ENCODE data around the gene TERB1. TPM values are rescaled to one million over a fixed set of nuclear protein-coding genes. Genes with fewer than 3 reads are reported as not detected.

Gene TERB1
- total and polyA plus RNA-seq, 2 experiments from 2014 or later = 0.07 TPM; not detected in 1

DNA sequence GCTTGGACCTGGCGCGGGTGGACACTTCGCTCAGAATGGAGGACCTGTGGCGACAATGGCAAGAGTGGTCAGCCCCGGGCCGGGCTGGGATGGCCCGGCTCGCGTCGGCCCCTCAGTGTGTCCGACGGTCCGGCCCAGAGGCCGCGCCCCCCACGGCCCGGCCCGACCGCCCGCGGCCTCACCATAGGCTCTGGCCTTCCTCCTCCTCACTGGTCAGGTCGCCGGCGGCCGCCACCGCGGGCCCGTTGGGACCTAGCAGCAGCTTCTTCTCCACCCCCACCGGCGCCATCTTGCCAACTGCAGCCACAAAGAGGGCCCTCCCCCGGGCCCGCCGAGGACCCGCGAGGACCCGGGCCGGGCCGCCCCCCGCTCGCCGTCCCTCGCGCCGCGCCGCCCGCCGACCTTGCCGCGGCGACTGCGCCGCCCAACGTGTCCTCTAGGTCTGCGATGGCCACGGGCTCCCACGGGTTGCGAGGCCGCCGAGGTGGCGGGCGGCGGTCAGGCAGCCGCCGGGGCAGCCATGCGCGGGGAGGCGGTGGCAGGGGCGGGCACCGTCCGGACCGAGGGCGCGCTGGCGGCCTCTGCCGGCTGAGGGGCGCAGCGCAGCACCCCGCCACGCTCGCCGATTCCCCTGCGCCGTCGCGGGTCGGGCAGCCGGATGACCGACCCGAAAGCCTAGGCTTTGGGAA, 49.9 kb downstream of the TERB1 start, which contains the start of gene DYNC1LI2:
TSS of gene DYNC1LI2 (minus strand) at position 307 of the 689 bp plus-strand sequence. CDS start at position 289, 18 bp downstream.
- no peaks in the 10 kb centered on the region for H3K9me2 ChIP-seq (replicated peaks; ENCODE audit: insufficient read depth)
- H4K20me1 ChIP-seq (ENCODE audit: insufficient read depth, poor library complexity, severe bottlenecking) = peaks cover 37% of the 10 kb centered on the region
- H2AFZ ChIP-seq = peak within 1 kb of the TSS; percentile 99
- H3K4me3 ChIP-seq = peak within 1 kb of the TSS; percentile 100
- TF ChIP-seq EZH2 (IDR thresholded peaks at IDR 0.05; ENCODE audit: borderline replicate concordance) = no peak
- TF ChIP-seq, protein P1, sequence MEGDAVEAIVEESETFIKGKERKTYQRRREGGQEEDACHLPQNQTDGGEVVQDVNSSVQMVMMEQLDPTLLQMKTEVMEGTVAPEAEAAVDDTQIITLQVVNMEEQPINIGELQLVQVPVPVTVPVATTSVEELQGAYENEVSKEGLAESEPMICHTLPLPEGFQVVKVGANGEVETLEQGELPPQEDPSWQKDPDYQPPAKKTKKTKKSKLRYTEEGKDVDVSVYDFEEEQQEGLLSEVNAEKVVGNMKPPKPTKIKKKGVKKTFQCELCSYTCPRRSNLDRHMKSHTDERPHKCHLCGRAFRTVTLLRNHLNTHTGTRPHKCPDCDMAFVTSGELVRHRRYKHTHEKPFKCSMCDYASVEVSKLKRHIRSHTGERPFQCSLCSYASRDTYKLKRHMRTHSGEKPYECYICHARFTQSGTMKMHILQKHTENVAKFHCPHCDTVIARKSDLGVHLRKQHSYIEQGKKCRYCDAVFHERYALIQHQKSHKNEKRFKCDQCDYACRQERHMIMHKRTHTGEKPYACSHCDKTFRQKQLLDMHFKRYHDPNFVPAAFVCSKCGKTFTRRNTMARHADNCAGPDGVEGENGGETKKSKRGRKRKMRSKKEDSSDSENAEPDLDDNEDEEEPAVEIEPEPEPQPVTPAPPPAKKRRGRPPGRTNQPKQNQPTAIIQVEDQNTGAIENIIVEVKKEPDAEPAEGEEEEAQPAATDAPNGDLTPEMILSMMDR (IDR thresholded peaks at IDR 0.05; ENCODE audit: poor library complexity) = peak; percentile 60
- no peak for TF ChIP-seq EZH2phosphoT487 (IDR thresholded peaks at IDR 0.05; ENCODE audit: low read depth, severe bottlenecking, unreplicated experiment)
- peak; percentile 90 for DNase-seq (ENCODE audit: low spot score)
- H3K4me1 ChIP-seq (ENCODE audit: insufficient read depth) = peaks cover 13% of the 10 kb centered on the region
- H3K36me3 ChIP-seq (replicated peaks; ENCODE audit: insufficient read depth, low read depth) = no peaks in the 10 kb centered on the region
- peak within 1 kb of the TSS; percentile 96 for H3K27ac ChIP-seq
- H3K27me3 ChIP-seq = no peaks in the 10 kb centered on the region
- peaks cover 53% of the 10 kb centered on the region for H3K79me2 ChIP-seq
- peak within 1 kb of the TSS; percentile 87 for H3K4me2 ChIP-seq
- under 1% methylated on average over 77 of the region's 90 CpGs for WGBS (ENCODE audit: low lambda C conversion rate, missing lambda C conversion rate)
- no peaks in the 10 kb centered on the region for H3K9me3 ChIP-seq (ENCODE audit: low read depth)

DNA sequence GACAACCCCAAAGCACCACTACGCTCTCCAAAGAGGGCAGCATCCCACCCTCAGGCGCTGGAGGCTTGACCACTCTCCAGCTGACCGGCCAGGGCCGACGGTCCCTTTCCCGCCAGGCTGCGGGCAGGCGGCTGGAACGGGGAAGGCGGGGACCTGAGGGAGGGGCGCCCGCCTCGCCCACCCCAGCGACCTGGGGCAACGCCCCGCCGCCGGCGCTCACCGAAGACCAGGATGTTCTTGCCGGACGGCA, 50.4 kb downstream of the TERB1 start:
- Histone ChIP-seq H3K4me1 (ENCODE audit: insufficient read depth) (peaks cover 13% of the 10 kb centered on the region), H3K36me3 (replicated peaks; ENCODE audit: insufficient read depth, low read depth) (no peaks in the 10 kb centered on the region), H3K4me3 (peak overlapping the region; percentile 100), H3K4me2 (peak overlapping the region; percentile 87), H3K27me3 (no peaks in the 10 kb centered on the region), H3K27ac (peak overlapping the region; percentile 96), H3K79me2 (peaks cover 58% of the 10 kb centered on the region), H4K20me1 (ENCODE audit: insufficient read depth, poor library complexity, severe bottlenecking) (peaks cover 40% of the 10 kb centered on the region), H3K9me2 (replicated peaks; ENCODE audit: insufficient read depth) (no peaks in the 10 kb centered on the region), H3K9me3 (ENCODE audit: low read depth) (no peaks in the 10 kb centered on the region), H2AFZ (peak overlapping the region; percentile 99)
- peak; percentile 53 for DNase-seq (ENCODE audit: low spot score)
- 0% methylated on average over 8 of the region's 22 CpGs for WGBS (ENCODE audit: low lambda C conversion rate, missing lambda C conversion rate)
- no peak for TF ChIP-seq EZH2 (IDR thresholded peaks at IDR 0.05; ENCODE audit: borderline replicate concordance)
- TF ChIP-seq EZH2phosphoT487 (IDR thresholded peaks at IDR 0.05; ENCODE audit: low read depth, severe bottlenecking, unreplicated experiment) = no peak
- TF ChIP-seq, protein P1 (IDR thresholded peaks at IDR 0.05; ENCODE audit: poor library complexity) = no peak

DNA sequence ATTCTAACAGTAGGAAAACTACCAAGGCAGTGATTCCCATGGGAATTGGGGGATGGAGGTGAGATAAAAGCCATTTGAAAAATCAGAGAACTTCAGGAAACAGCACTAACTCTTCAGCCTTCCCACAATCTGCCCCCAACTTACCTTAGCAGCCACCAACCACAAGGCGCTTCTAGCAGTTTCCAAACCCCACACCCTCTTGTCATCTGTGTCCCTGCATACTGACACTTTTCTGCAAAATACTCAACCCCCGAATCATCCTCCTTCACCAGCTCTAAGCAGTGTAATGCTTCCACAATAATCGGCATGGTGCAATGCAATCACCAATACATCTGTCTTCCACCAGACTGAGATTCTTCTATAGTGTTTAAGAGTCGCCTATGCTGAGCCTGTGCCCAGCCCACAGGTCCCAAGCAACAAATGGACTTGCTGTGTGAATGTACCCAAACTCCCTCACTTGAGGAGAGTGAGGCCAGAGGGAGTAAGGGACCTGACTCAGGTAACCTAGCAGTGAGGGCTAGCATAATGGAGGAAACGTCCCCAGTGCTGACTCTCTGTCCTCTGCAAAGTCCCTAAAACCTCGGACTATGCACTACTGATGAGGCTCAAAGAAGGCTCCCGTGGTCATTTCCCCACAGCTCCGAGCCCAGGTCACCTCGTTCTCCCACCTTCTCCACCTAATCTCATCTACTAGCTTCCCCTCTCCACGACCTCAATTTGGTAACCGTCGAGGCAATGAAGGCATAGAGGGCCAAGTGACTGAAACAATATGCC, 50.9 kb downstream of the TERB1 start:
- 22% methylated on average over 12 of the region's 12 CpGs for WGBS (ENCODE audit: low lambda C conversion rate, missing lambda C conversion rate)
- TF ChIP-seq EZH2phosphoT487 (IDR thresholded peaks at IDR 0.05; ENCODE audit: low read depth, severe bottlenecking, unreplicated experiment) (no peak), EZH2 (IDR thresholded peaks at IDR 0.05; ENCODE audit: borderline replicate concordance) (no peak)
- TF ChIP-seq, protein P1 (IDR thresholded peaks at IDR 0.05; ENCODE audit: poor library complexity) = no peak
- Histone ChIP-seq H3K4me1 (ENCODE audit: insufficient read depth) (peaks cover 13% of the 10 kb centered on the region), H3K79me2 (peaks cover 63% of the 10 kb centered on the region), H3K4me3 (peak overlapping the region; percentile 100), H4K20me1 (ENCODE audit: insufficient read depth, poor library complexity, severe bottlenecking) (peaks cover 40% of the 10 kb centered on the region), H3K4me2 (peak overlapping the region; percentile 87), H3K36me3 (replicated peaks; ENCODE audit: insufficient read depth, low read depth) (no peaks in the 10 kb centered on the region), H3K9me3 (ENCODE audit: low read depth) (no peaks in the 10 kb centered on the region), H3K9me2 (replicated peaks; ENCODE audit: insufficient read depth) (no peaks in the 10 kb centered on the region), H2AFZ (peak overlapping the region; percentile 99), H3K27ac (peak overlapping the region; percentile 96), H3K27me3 (no peaks in the 10 kb centered on the region)
- DNase-seq (ENCODE audit: low spot score) = peak; percentile 11

Data from hepatocyte (in vitro differentiated cells).